Measurements from ENCODE around the gene MESP2.

Gene MESP2

DNA sequence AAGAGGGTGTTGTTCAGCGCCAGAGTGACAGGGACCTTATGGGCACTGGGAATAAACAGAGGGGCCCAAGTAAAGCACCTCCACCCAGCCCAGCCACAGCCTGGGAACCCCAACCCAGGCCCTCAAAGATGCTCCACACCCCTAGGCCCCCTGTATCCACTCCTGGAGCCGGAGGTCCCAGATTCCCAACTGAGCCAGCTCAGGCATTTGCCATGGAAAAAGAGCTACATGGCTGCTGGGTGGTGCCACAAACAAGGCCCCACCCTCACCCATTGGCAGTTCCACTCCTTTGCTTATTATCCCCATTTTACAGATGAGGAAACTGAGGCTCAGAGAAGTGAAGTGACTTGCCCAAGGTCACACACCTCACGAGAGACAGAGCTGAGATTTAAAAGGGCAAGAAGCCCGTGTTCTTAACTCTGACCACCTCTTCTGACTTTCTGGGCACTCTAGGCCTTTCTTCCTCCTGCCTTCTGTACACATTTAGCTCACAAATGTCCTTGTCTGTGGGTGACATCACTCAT lies 21.6 kb downstream of the MESP2 start:
- no peak overlapping the region for H3K27ac ChIP-seq
- TF ChIP-seq ZFX (IDR thresholded peaks at IDR 0.05; ENCODE audit: borderline replicate concordance), result no peak
- TF ChIP-seq, protein P1, sequence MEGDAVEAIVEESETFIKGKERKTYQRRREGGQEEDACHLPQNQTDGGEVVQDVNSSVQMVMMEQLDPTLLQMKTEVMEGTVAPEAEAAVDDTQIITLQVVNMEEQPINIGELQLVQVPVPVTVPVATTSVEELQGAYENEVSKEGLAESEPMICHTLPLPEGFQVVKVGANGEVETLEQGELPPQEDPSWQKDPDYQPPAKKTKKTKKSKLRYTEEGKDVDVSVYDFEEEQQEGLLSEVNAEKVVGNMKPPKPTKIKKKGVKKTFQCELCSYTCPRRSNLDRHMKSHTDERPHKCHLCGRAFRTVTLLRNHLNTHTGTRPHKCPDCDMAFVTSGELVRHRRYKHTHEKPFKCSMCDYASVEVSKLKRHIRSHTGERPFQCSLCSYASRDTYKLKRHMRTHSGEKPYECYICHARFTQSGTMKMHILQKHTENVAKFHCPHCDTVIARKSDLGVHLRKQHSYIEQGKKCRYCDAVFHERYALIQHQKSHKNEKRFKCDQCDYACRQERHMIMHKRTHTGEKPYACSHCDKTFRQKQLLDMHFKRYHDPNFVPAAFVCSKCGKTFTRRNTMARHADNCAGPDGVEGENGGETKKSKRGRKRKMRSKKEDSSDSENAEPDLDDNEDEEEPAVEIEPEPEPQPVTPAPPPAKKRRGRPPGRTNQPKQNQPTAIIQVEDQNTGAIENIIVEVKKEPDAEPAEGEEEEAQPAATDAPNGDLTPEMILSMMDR (IDR thresholded peaks at IDR 0.05), result no peak

DNA sequence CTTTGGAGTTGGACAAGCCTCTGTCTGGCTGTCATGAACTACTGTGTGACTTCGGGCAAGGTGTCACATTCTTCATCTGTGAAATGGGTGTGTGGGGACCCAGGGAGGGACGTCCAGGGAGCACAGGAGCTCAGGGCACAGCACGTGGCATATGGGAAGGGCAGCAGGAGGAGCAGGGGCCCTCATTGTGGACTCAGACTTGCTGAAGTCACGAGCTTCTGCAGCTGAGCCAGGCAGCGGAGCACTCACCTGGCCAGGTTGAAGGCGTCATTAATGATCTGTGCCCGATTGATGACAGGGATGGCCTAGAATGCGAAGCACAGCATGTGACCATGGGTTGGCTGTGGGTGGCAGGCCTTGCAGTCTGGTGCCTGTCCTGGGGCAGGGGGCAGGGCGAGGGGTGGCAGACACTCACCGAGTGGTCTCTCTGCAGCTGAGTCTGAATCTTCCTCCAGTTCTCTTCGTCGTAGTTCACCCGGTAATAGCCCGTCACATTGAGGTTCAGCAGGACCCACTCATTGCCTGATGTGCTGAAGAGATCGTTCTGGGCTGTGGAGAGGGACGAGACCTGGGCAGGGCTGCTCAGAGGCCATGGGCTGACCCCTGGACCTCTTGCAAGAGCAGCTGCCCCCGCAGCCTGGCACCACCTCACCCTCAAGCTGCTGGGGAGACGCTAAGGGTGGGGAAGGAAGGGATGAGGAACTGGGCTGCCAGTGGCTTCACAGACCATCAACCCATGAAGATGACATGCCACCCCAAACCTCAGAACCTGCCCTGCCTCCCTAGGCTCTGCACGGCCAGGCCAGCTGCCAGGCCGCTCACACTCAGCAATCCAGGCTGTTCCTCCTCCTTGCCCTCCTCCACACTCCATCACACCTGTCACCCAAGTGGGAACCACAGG lies 23.1 kb downstream of the MESP2 start:
- H3K27ac ChIP-seq, result no peak overlapping the region
- TF ChIP-seq, protein P1 (IDR thresholded peaks at IDR 0.05), result no peak
- no peak for TF ChIP-seq ZFX (IDR thresholded peaks at IDR 0.05; ENCODE audit: borderline replicate concordance)

DNA sequence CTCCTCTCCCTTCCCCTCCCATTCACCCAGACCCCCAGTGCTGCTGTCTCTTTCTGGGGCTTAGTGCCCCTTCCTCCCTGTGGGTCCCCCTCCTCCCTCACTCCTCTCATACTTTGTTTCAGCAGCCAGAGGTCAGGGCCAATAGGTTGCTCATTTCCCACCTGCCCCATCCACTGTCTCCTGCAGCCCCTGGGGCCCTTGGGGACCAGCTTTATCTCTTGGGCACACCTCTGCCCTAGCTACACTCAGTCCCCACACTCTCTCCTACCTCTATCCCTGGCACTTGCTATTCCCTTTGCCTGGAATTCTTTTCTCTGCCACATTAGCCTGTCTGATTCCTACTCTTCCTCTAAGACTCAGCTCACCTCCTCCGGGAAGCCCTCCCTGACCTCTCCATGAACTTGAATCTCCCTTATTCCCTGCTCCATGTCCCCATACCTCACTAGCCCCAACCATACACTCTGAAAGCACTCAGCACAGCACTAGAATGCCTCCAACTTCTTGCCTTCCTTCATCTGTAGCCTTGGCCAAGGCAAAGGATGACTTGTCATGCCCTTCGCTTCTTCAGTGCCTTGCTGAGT lies 23.9 kb downstream of the MESP2 start:
- TF ChIP-seq ZFX (IDR thresholded peaks at IDR 0.05; ENCODE audit: borderline replicate concordance), result no peak
- TF ChIP-seq, protein P1 (IDR thresholded peaks at IDR 0.05), result no peak
- no peak overlapping the region for H3K27ac ChIP-seq

DNA sequence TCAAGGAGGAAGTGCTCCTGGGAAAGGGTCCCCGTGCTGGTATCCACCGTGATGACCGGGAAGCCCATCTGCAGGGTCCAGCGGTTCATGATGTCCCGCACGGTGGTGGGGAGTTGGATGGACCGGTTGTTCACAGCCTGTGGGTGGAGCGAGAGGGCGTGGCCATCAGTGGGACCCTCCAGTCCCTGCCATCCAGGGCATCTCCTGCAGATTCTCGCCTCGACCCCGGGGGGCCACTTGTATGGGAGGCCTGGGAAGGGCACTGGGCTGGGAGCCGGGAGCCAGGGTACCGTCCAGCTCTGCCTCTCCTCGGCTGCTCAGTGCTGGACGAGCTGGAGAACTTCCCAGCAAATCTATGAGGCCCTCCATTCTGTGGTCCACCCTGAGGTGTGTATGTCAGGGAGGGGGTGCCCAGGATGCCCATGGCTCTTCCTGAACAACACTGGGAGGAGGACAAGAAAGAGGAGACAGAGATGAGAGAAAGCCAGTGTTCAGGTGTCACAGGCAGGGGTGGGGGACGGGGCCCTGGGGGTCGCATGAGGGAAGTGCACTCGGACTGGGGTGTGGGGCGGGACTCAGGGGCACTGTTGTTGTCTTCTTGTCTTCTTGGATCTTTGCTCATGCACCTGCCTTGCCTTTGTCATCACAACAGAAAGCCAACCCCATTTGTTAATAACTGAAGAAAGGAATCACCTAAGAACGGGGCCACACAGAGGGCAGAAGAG lies 25.5 kb downstream of the MESP2 start:
- no peak for TF ChIP-seq ZFX (IDR thresholded peaks at IDR 0.05; ENCODE audit: borderline replicate concordance)
- TF ChIP-seq, protein P1 (IDR thresholded peaks at IDR 0.05), result no peak

DNA sequence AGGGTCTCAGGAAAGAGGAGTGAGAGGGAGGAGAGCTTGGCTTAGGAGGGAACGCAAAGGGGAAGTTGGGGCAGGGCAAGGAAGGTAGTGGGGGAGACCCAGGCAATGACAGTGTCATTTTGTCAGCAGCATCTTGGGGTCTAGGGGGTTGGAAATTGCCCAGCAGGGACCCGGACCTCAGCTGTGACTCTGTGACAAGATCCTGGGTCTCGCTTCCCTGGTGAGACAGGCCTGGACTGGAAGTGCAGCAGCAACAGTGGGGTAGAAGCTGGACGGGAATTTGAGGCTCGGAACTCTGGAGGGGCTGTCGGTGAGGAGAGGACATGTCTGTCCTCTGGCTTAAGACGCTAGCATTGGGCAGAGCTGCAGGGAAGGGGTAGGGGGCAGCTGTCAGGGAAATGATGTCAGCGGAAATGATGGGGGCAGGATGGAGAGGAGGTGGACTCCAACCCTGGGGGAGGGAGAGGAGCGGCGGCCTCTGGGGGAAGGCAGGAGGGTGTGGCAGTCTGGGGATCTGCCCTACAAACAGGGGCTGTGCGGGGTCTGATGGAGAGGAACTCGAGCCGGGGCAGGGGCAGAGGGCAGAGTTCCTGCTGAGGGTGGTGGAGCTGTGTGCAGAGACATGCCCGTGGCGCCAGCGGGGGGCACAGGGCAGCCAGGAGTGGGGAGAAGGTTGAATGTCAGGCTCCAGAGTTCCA lies 26.2 kb downstream of the MESP2 start:
- H3K27ac ChIP-seq, result no peak overlapping the region
- TF ChIP-seq, protein P1 (IDR thresholded peaks at IDR 0.05), result no peak
- no peak for TF ChIP-seq ZFX (IDR thresholded peaks at IDR 0.05; ENCODE audit: borderline replicate concordance)

More for the DNA sequence above, 25.5 kb downstream of the MESP2 start:
- H3K27ac ChIP-seq, result no peak overlapping the region

DNA sequence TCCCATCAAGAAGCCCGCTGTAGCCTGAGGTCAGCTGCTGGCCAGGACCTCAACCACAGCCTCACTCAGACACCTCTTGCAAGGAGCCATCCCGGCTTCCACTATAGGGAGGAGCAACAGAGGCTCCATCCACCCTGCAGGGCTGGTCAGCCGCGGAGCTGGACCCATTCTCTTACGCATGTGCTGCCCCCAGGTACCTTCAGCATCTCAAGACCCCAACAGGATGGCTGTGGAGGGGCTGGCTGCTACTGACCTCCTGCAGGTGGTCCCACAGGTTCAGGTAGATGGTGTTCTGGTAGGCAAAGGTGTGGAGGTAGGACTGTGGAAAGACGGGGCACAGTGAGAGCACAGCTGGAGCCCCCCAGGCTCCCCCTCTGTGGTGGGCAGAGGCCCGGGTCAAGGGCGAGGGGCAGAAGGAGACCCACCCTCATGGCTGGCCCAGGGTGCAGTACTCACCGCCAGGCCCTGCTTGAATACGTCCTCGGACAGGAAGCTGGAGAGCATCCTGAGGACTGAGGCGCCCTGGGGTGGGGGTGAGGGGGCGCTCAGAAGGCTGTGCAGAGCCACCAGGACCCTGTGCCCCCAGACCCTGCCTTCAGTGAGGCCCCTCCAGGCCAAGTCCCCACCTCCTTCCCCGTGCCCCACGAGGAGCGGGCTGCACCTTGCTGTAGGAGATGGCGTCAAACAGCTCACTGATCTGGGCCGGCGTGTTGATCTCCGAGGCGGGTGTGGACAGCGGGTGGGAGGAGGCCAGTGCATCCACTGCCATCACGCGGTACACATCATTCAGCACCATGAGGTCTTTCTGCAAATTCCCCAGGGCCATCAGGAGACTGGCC lies 27.1 kb downstream of the MESP2 start:
- no peak for TF ChIP-seq ZFX (IDR thresholded peaks at IDR 0.05; ENCODE audit: borderline replicate concordance)
- TF ChIP-seq, protein P1 (IDR thresholded peaks at IDR 0.05), result no peak
- H3K27ac ChIP-seq, result no peak overlapping the region

All from 22Rv1 (cell line).